Activated naive CD8-positive, alpha-beta T cell treated with anti-CD3 and anti-CD28 coated beads, Interleukin-2, amount 50 U/mL, for 24 hours (primary cell): ENCODE measurements around the gene NKRF.

ENCODE experiments used
- ATAC-seq: fragments of 150-1000 bp; cut with Tn5 transposase; one replicate; pipeline ENCODE4 v1.10.0; 2021
- DNase-seq: peaks from one replicate; pipeline ENCODE4 v3.0.0; 2021
- H3K27ac Mint-ChIP-seq: one replicate; pipeline ENCODE4 v1.8.0; 2021; ENCODE audit warnings: mild to moderate bottlenecking, mixed read lengths
- H3K27me3 Mint-ChIP-seq: one replicate; pipeline ENCODE4 v1.8.0; 2021; ENCODE audit warnings: mixed read lengths
- H3K36me3 Mint-ChIP-seq: one replicate; pipeline ENCODE4 v1.8.0; 2021; ENCODE audit warnings: low read depth, mixed read lengths
- H3K4me1 Mint-ChIP-seq: one replicate; pipeline ENCODE4 v1.8.0; 2021; ENCODE audit warnings: mixed read lengths
- H3K4me3 Mint-ChIP-seq: one replicate; pipeline ENCODE4 v1.8.0; 2021; ENCODE audit warnings: mild to moderate bottlenecking, moderate library complexity, mixed read lengths
- H3K9me3 Mint-ChIP-seq: one replicate; pipeline ENCODE4 v1.8.0; 2021; ENCODE audit warnings: mixed read lengths

Gene NKRF

GRCh38 chrX:119579414-119579813 lies 26.8 kb downstream of the NKRF start:
- Mint-ChIP-seq H3K4me1 (peaks cover 23% of the 10 kb centered on the region), H3K36me3 (peaks cover 8% of the 10 kb centered on the region), H3K9me3 (no peaks in the 10 kb centered on the region), H3K4me3 (no peak overlapping the region), H3K27me3 (no peaks in the 10 kb centered on the region), H3K27ac (no peak overlapping the region)
- DNase-seq = no peak
- ATAC-seq = no peak

- H3K4me3 Mint-ChIP-seq = peak within 1 kb of the TSS; percentile 90
- DNase-seq (peak; percentile 87), ATAC-seq (peak; percentile 93)
- no peaks in the 10 kb centered on the region for H3K27me3 Mint-ChIP-seq
- peaks cover 8% of the 10 kb centered on the region for H3K36me3 Mint-ChIP-seq
- H3K27ac Mint-ChIP-seq = peak within 1 kb of the TSS; percentile 91
- no peaks in the 10 kb centered on the region for H3K9me3 Mint-ChIP-seq
- H3K4me1 Mint-ChIP-seq = peaks cover 15% of the 10 kb centered on the region
Observed at GRCh38 chrX:119574394-119575266, 31.6 kb downstream of the NKRF start, which contains the start of gene UBE2A. Gene UBE2A, plus strand, starts transcription at chrX:119574563. Its CDS starts 149 bp downstream, at chrX:119574712.

GRCh38 chrX:119573840-119574393 lies 32.3 kb downstream of the NKRF start:
- ATAC-seq = no peak
- peaks cover 8% of the 10 kb centered on the region for H3K36me3 Mint-ChIP-seq

GRCh38 chrX:119573222-119573621 lies 33.0 kb downstream of the NKRF start:
- H3K27ac Mint-ChIP-seq = no peak overlapping the region
- no peaks in the 10 kb centered on the region for H3K27me3 Mint-ChIP-seq
- H3K9me3 Mint-ChIP-seq = no peaks in the 10 kb centered on the region
- peaks cover 8% of the 10 kb centered on the region for H3K36me3 Mint-ChIP-seq
- DNase-seq (no peak), ATAC-seq (no peak)
- peak overlapping the region; percentile 90 for H3K4me3 Mint-ChIP-seq
- H3K4me1 Mint-ChIP-seq = peaks cover 12% of the 10 kb centered on the region

More at GRCh38 chrX:119573840-119574393, 32.3 kb downstream of the NKRF start:
- H3K27me3 Mint-ChIP-seq = no peaks in the 10 kb centered on the region
- H3K27ac Mint-ChIP-seq = peak overlapping the region; percentile 91
- DNase-seq = no peak
- no peaks in the 10 kb centered on the region for H3K9me3 Mint-ChIP-seq
- H3K4me3 Mint-ChIP-seq = peak overlapping the region; percentile 90
- peaks cover 12% of the 10 kb centered on the region for H3K4me1 Mint-ChIP-seq

- Mint-ChIP-seq H3K27me3 (no peaks in the 10 kb centered on the region), H3K4me3 (no peak overlapping the region), H3K4me1 (peaks cover 1% of the 10 kb centered on the region), H3K9me3 (no peaks in the 10 kb centered on the region), H3K27ac (no peak overlapping the region), H3K36me3 (no peaks in the 10 kb centered on the region)
- DNase-seq (no peak), ATAC-seq (no peak)
Observed at GRCh38 chrX:119570351-119570835, 35.8 kb downstream of the NKRF start.

- Mint-ChIP-seq H3K4me1 (peaks cover 14% of the 10 kb centered on the region), H3K4me3 (peak within 1 kb of the TSS; percentile 86), H3K27ac (peak within 1 kb of the TSS; percentile 87), H3K27me3 (no peaks in the 10 kb centered on the region), H3K9me3 (no peaks in the 10 kb centered on the region), H3K36me3 (peaks cover under 1% of the 10 kb centered on the region)
- DNase-seq = peak; percentile 84
- peak; percentile 98 for ATAC-seq
Observed at GRCh38 chrX:119565107-119565663, 41.0 kb downstream of the NKRF start, which contains the start of gene STEEP1. Gene STEEP1, minus strand, starts transcription at chrX:119565409. Its CDS starts 54 bp downstream, at chrX:119565355.

GRCh38 chrX:119552508-119552907 lies 53.7 kb downstream of the NKRF start:
- no peak overlapping the region for H3K4me3 Mint-ChIP-seq
- DNase-seq (no peak), ATAC-seq (no peak)
- peaks cover 11% of the 10 kb centered on the region for H3K4me1 Mint-ChIP-seq
- H3K27ac Mint-ChIP-seq = no peak overlapping the region
- no peaks in the 10 kb centered on the region for H3K27me3 Mint-ChIP-seq
- no peaks in the 10 kb centered on the region for H3K9me3 Mint-ChIP-seq
- peaks cover 9% of the 10 kb centered on the region for H3K36me3 Mint-ChIP-seq

GRCh38 chrX:119549327-119550016 lies 56.8 kb downstream of the NKRF start:
- H3K27ac Mint-ChIP-seq = no peak overlapping the region
- H3K4me1 Mint-ChIP-seq = peaks cover 11% of the 10 kb centered on the region
- DNase-seq = no peak
- H3K36me3 Mint-ChIP-seq = no peaks in the 10 kb centered on the region
- no peak for ATAC-seq
- H3K4me3 Mint-ChIP-seq = no peak overlapping the region
- no peaks in the 10 kb centered on the region for H3K27me3 Mint-ChIP-seq
- H3K9me3 Mint-ChIP-seq = no peaks in the 10 kb centered on the region

- ATAC-seq = no peak
- Mint-ChIP-seq H3K9me3 (no peaks in the 10 kb centered on the region), H3K4me3 (no peak overlapping the region), H3K27ac (no peak overlapping the region), H3K36me3 (no peaks in the 10 kb centered on the region), H3K27me3 (no peaks in the 10 kb centered on the region), H3K4me1 (no peaks in the 10 kb centered on the region)
- no peak for DNase-seq
Observed at GRCh38 chrX:119541188-119541587, 65.0 kb downstream of the NKRF start.

- H3K27me3 Mint-ChIP-seq = no peaks in the 10 kb centered on the region
- DNase-seq (peak; percentile 2), ATAC-seq (no peak)
- H3K4me3 Mint-ChIP-seq = no peak overlapping the region
- no peaks in the 10 kb centered on the region for H3K9me3 Mint-ChIP-seq
- no peak overlapping the region for H3K27ac Mint-ChIP-seq
- peaks cover 5% of the 10 kb centered on the region for H3K36me3 Mint-ChIP-seq
- H3K4me1 Mint-ChIP-seq = no peaks in the 10 kb centered on the region
Observed at GRCh38 chrX:119539872-119540271, 66.4 kb downstream of the NKRF start.
